GM12878 (cell line): ENCODE results near the gene BCCIP. TPM values are rescaled to one million over a fixed set of nuclear protein-coding genes. Genes with fewer than 3 reads are reported as not detected.

Source experiments
- ATAC-seq: fragments of 200-7000 bp; cut with Tn5 transposase; 3 replicates; pipeline ENCODE4 v1.9.1; 2020; ENCODE audit warnings: mild to moderate bottlenecking, moderate library complexity
- BruUV-seq: library from RNA; stranded (reverse); fragments of 400-500 nt; replicated peaks from 2 replicates; lab custom pipeline; 2021; lab: Mats Ljungman, UMichigan
- CTCF ChIA-PET: fragments of 300-600 bp; sonication (Branson Sonifier 250); formaldehyde crosslinking; extraction: SDS; loops from one replicate; lab custom pipeline; 2021; ENCODE audit warnings: inconsistent platforms; lab: Yijun Ruan, JAX
- POLR2A ChIA-PET: fragments of 350-600 bp; formaldehyde crosslinking; extraction: SDS; loops from one replicate; lab custom pipeline; 2021; ENCODE audit warnings: inconsistent platforms; lab: Charles Lee
- RAD21 ChIA-PET: fragments of 300-600 bp; sonication (Branson Sonifier 250); formaldehyde crosslinking; loops from one replicate; lab custom pipeline; 2023; ENCODE audit warnings: antibody characterized with exemption; ENCODE audit not compliant: unreplicated experiment; lab: Charles Lee
- SMC1A ChIA-PET: fragments of 300-600 bp; sonication (Branson Sonifier 250); formaldehyde crosslinking; loops from one replicate; lab custom pipeline; 2023; ENCODE audit not compliant: unreplicated experiment, uncharacterized antibody; lab: Charles Lee
- DNase-seq: peaks from one replicate; pipeline ENCODE4 v3.0.0-alpha.2; 2011; ENCODE audit warnings: low read depth, low spot score
- FAIRE-seq: peaks from 3 replicates; lab custom pipeline; 2011; peaks lifted over from hg19 to GRCh38; lab: Jason Lieb, UNC
- H2AFZ ChIP-seq: 2 replicates; pipeline ENCODE4 v1.6.0; 2011; ENCODE audit warnings: low read depth, low read length, control low read depth; ENCODE audit not compliant: control insufficient read depth
- H3K27ac ChIP-seq: 2 replicates; pipeline ENCODE4 v1.5.1; 2011; ENCODE audit warnings: control low read depth; ENCODE audit not compliant: control insufficient read depth, insufficient read depth
- H3K27me3 ChIP-seq, 2 experiments: replicated peaks in 1 of 2; 2 replicates each; pipeline versions ENCODE4 v1.6.0 to v1.6.1; 2011; ENCODE audit warnings: low read length in 1 of 2; ENCODE audit not compliant: control insufficient read depth in 2 of 2, insufficient read depth in 2 of 2
- H3K36me3 ChIP-seq, 2 experiments: 2 replicates each; pipeline ENCODE4 v1.5.1; 2011; ENCODE audit warnings: low read length in 1 of 2; ENCODE audit not compliant: control insufficient read depth in 2 of 2, insufficient read depth in 2 of 2
- H3K4me1 ChIP-seq: 2 replicates; pipeline ENCODE4 v1.6.1; 2011; ENCODE audit warnings: mild to moderate bottlenecking, low read length, moderate library complexity, mixed read lengths; ENCODE audit not compliant: control insufficient read depth, insufficient read depth
- H3K4me2 ChIP-seq: 2 replicates; pipeline ENCODE4 v1.6.0; 2011; ENCODE audit warnings: control low read depth; ENCODE audit not compliant: control insufficient read depth, insufficient read depth
- H3K4me3 ChIP-seq: fragments of 200-600 bp; sonication (generic); 2 replicates; pipeline ENCODE4 v1.5.1; 2016
- H3K79me2 ChIP-seq: 2 replicates; pipeline ENCODE4 v1.6.0; 2011; ENCODE audit warnings: low read length; ENCODE audit not compliant: control insufficient read depth, insufficient read depth
- H3K9ac ChIP-seq: 2 replicates; pipeline ENCODE4 v1.8.0; 2011; ENCODE audit warnings: low read length, control low read depth, mixed read lengths; ENCODE audit not compliant: control insufficient read depth, insufficient read depth
- H3K9me3 ChIP-seq: replicated peaks from 3 replicates; pipeline ENCODE4 v1.5.1; 2011; ENCODE audit warnings: mild to moderate bottlenecking, low read length; ENCODE audit not compliant: control insufficient read depth, insufficient read depth
- H4K20me1 ChIP-seq: 2 replicates; pipeline ENCODE4 v1.6.0; 2011; ENCODE audit not compliant: control insufficient read depth, insufficient read depth
- CBX5 ChIP-seq: sonication (generic); IDR thresholded peaks from 2 replicates; pipeline ENCODE4 v1.6.1; 2016; ENCODE audit warnings: low read depth, moderate library complexity, mild to moderate bottlenecking, inconsistent platforms
- EGR1 ChIP-seq, 2 experiments: IDR thresholded peaks; 1 replicate in 1 of 2; 2 replicates in 1 of 2; pipeline ENCODE4 v1.6.1; 2011 to 2012; ENCODE audit warnings: low read depth in 2 of 2, low read length in 2 of 2, borderline replicate concordance in 1 of 2, mild to moderate bottlenecking in 1 of 2, moderate library complexity in 1 of 2
- HSF1 ChIP-seq: fragments of 150-350 bp; IDR thresholded peaks from 2 replicates; pipeline ENCODE4 v1.6.1; 2014; ENCODE audit warnings: mild to moderate bottlenecking, low read depth, low read length
- MEF2A ChIP-seq: IDR thresholded peaks from 2 replicates; pipeline ENCODE4 v1.6.1; 2011; ENCODE audit warnings: low read depth, mild to moderate bottlenecking, low read length, moderate library complexity; ENCODE audit not compliant: insufficient read depth
- NBN ChIP-seq: fragments of 450-650 bp; IDR thresholded peaks from 2 replicates; pipeline ENCODE4 v1.6.1; 2016
- NFXL1 ChIP-seq: fragments of 450-650 bp; IDR thresholded peaks from 2 replicates; pipeline ENCODE4 v1.6.1; 2017; ENCODE audit warnings: antibody characterized with exemption, mild to moderate bottlenecking, borderline replicate concordance
- NRF1 ChIP-seq: conservative IDR thresholded peaks from 2 replicates; pipeline ENCODE4 v1.6.1; 2011; ENCODE audit warnings: mild to moderate bottlenecking, low read depth, low read length, improper control_type of control experiment
- PKNOX1 ChIP-seq: fragments of 450-650 bp; IDR thresholded peaks from 2 replicates; pipeline ENCODE4 v1.6.1; 2016; ENCODE audit warnings: mild to moderate bottlenecking
- USF2 ChIP-seq: IDR thresholded peaks from 2 replicates; pipeline ENCODE4 v1.6.1; 2011; ENCODE audit warnings: low read depth, low read length, improper control_type of control experiment, borderline replicate concordance
- WGBS: methylation state at CpG from one replicate; pipeline ENCODE4 v1.1.6; 2016; ENCODE audit warnings: low lambda C conversion rate; ENCODE audit not compliant: insufficient replicate concordance, insufficient coverage; ENCODE audit errors: missing lambda C conversion rate; 5-methylcytosine and 5-hydroxymethylcytosine counted together
- in situ Hi-C: fragments of 300-500 bp; cut with MboI; formaldehyde crosslinking; loops from 9 replicates; pipeline ENCODE4 v1.14.3; 2018; ENCODE audit warnings: mixed read lengths
- intact Hi-C: fragments of 100-400 bp; cut with micrococcal nuclease; formaldehyde crosslinking; loops from one replicate; pipeline ENCODE4 v1.14.2; 2022; ENCODE audit not compliant: unreplicated experiment
- polyA plus RNA-seq, 11 experiments: library from polyadenylated mRNA; depleted of rRNA in 4 of 11; unstranded in 6 of 11; stranded (reverse) in 5 of 11; fragments of >200 nt; fragmentation: Nextera tagmentation in 4 of 11; fragmentation: Illumina TruSeq in 1 of 11; extraction: Ambion mirVana in 4 of 11; extraction: Trizol in 1 of 11; gene quantifications; 1 replicate in 1 of 11; 2 replicates in 10 of 11; pipeline versions ENCODE4 v1.2.1 to v1.2.3, GENCODE V29; 2011 to 2016; ENCODE audit warnings: inconsistent platforms in 2 of 11, missing spikeins in 2 of 11, low read depth in 1 of 11
- total RNA-seq, 4 experiments: library from RNA; depleted of rRNA in 3 of 4; stranded (reverse); fragments of >200 nt in 3 of 4; fragmentation: Illumina TruSeq in 1 of 4; extraction: Trizol in 1 of 4; gene quantifications; 2 replicates each; pipeline versions ENCODE4 v1.2.1 to v1.2.3, GENCODE V29; 2013 to 2021
- TF ChIP-seq, protein P1 (sequence below): fragments of 450-650 bp; conservative IDR thresholded peaks from 2 replicates; pipeline ENCODE4 v1.6.1; 2017; ENCODE audit warnings: mild to moderate bottlenecking, moderate library complexity
- TF ChIP-seq, protein P2 (sequence below): IDR thresholded peaks from 2 replicates; pipeline ENCODE4 v1.6.1; 2012; ENCODE audit warnings: low read depth, low read length, improper control_type of control experiment

Gene BCCIP
- total and polyA plus RNA-seq, 10 of the 15 experiments (the other 5 are each of a cell fraction or from before 2014, with no cell fraction given), result 61.2 to 225 (median 127) TPM

GRCh38 chr10:125866421-125867029, 43.2 kb downstream of the BCCIP start:
- Histone ChIP-seq H3K4me1 (no peaks in the 10 kb centered on the region), H3K4me3 (no peak overlapping the region), H2AFZ (no peak overlapping the region), H3K79me2 (no peaks in the 10 kb centered on the region), H4K20me1 (no peaks in the 10 kb centered on the region), H3K36me3 (peaks cover 0 to 8% of the 10 kb centered on the region in 2 experiments; a peak in 1 of 4 replicates), H3K9me3 (no peaks in the 10 kb centered on the region), H3K4me2 (no peak overlapping the region), H3K27me3 (no peaks in the 10 kb centered on the region), H3K9ac (no peak overlapping the region), H3K27ac (no peak overlapping the region)
- FAIRE-seq, result no peak
- CTCF ChIA-PET, result interaction anchor here (1.5 to 1.7 kb wide), 2 partner anchors 43 to 84 kb away, joined by 3 to 5 read pairs; partner anchors contain the start of genes BCCIP and UROS
- 96% methylated on average over 7 of the region's 7 CpGs for WGBS
- no TSS peak for BruUV-seq
- SMC1A ChIA-PET, result interaction anchor here (0.7 to 1.2 kb wide), 2 partner anchors 19 to 168 kb away, joined by 3 read pairs; no protein-coding TSS in a partner anchor
- in situ Hi-C loops, result no loop called here
- ATAC-seq, result no peak
- RAD21 ChIA-PET, result no interaction called here
- intact Hi-C loops, result loop anchor here (10.0 kb wide), 1 partner anchor 108 kb away; no protein-coding TSS in a partner anchor
- no peak for DNase-seq
- POLR2A ChIA-PET, result no interaction called here
- TF ChIP-seq USF2 (no peak), EGR1 (IDR thresholded peaks at IDR 0.05; ENCODE audit: borderline replicate concordance in 1 of 2, low read depth in 2 of 2, low read length in 2 of 2) (no peak), CBX5 (no peak), NRF1 (no peak), NBN (no peak), PKNOX1 (no peak), NFXL1 (no peak), HSF1 (no peak), MEF2A (no peak)
- TF ChIP-seq, protein P1, sequence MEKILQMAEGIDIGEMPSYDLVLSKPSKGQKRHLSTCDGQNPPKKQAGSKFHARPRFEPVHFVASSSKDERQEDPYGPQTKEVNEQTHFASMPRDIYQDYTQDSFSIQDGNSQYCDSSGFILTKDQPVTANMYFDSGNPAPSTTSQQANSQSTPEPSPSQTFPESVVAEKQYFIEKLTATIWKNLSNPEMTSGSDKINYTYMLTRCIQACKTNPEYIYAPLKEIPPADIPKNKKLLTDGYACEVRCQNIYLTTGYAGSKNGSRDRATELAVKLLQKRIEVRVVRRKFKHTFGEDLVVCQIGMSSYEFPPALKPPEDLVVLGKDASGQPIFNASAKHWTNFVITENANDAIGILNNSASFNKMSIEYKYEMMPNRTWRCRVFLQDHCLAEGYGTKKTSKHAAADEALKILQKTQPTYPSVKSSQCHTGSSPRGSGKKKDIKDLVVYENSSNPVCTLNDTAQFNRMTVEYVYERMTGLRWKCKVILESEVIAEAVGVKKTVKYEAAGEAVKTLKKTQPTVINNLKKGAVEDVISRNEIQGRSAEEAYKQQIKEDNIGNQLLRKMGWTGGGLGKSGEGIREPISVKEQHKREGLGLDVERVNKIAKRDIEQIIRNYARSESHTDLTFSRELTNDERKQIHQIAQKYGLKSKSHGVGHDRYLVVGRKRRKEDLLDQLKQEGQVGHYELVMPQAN, result no peak
- TF ChIP-seq, protein P2, sequence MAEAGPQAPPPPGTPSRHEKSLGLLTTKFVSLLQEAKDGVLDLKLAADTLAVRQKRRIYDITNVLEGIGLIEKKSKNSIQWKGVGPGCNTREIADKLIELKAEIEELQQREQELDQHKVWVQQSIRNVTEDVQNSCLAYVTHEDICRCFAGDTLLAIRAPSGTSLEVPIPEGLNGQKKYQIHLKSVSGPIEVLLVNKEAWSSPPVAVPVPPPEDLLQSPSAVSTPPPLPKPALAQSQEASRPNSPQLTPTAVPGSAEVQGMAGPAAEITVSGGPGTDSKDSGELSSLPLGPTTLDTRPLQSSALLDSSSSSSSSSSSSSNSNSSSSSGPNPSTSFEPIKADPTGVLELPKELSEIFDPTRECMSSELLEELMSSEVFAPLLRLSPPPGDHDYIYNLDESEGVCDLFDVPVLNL, result no peak
